B cell (primary cell): ENCODE results near the gene HHEX. TPM values are rescaled to one million over a fixed set of nuclear protein-coding genes. Genes with fewer than 3 reads are reported as not detected.
"Not testable (repeated sequence)": the region's sequence is repeated elsewhere in the genome, so short reads cannot be mapped to it uniquely, and the experiment has no call there.

Experiments
- ATAC-seq: fragments of 200-7000 bp; cut with Tn5 transposase; one replicate; pipeline ENCODE4 v1.10.0; 2021; ENCODE audit warnings: low read depth, mild to moderate bottlenecking, moderate number of reproducible peaks, moderate library complexity
- CTCF ChIA-PET: fragments of 350-600 bp; sonication (Branson Sonifier 250); formaldehyde crosslinking; loops from one replicate; lab custom pipeline; 2021; ENCODE audit warnings: antibody characterized with exemption, inconsistent platforms; lab: Charles Lee
- POLR2A ChIA-PET: fragments of 350-600 bp; sonication (Branson Sonifier 250); formaldehyde crosslinking; loops from one replicate; lab custom pipeline; 2021; ENCODE audit warnings: antibody characterized with exemption; lab: Charles Lee
- DNase-seq: peaks from one replicate; pipeline ENCODE4 v3.0.0; 2013
- H2AFZ ChIP-seq: 2 replicates; pipeline ENCODE4 v1.6.1; 2012; ENCODE audit warnings: mild to moderate bottlenecking, low read depth, low read length; ENCODE audit not compliant: insufficient read depth, poor library complexity, severe bottlenecking
- H3K27ac ChIP-seq, 2 donors: 1 replicate in 1 of 2; 2 replicates in 1 of 2; pipeline ENCODE4 v1.5.1; 2012 to 2013; ENCODE audit warnings: low read length in 2 of 2, mild to moderate bottlenecking in 2 of 2, moderate library complexity in 1 of 2
- H3K27me3 ChIP-seq, 4 experiments: fragments of 200-600 bp in 1 of 4; sonication (generic) in 1 of 4; replicated peaks in 1 of 4; 1 replicate in 2 of 4; 2 replicates in 2 of 4; pipeline versions ENCODE4 v1.6.1 to v1.7.0; 2013 to 2016; ENCODE audit warnings: low read length in 3 of 4, mild to moderate bottlenecking in 2 of 4, mixed read lengths in 1 of 4, moderate library complexity in 1 of 4; ENCODE audit not compliant: insufficient read depth in 4 of 4, control insufficient read depth in 3 of 4; ENCODE audit errors: control extremely low read depth in 1 of 4
- H3K36me3 ChIP-seq, 2 experiments: replicated peaks in 1 of 2; 1 replicate in 1 of 2; 2 replicates in 1 of 2; pipeline versions ENCODE4 v1.6.1 to v1.7.1; 2013; ENCODE audit warnings: low read length in 1 of 2; ENCODE audit not compliant: insufficient read depth in 2 of 2, control insufficient read depth in 1 of 2; ENCODE audit errors: control extremely low read depth in 1 of 2, extremely low read depth in 1 of 2
- H3K4me1 ChIP-seq, 2 donors: fragments of 200-600 bp in 1 of 2; sonication (generic) in 1 of 2; 1 replicate in 1 of 2; 2 replicates in 1 of 2; pipeline versions ENCODE4 v1.5.1 to v1.6.1; 2013 to 2017; ENCODE audit warnings: low read length in 2 of 2; ENCODE audit not compliant: control insufficient read depth in 2 of 2, insufficient read depth in 2 of 2
- H3K4me2 ChIP-seq: replicated peaks from 2 replicates; pipeline ENCODE3; 2012; ENCODE audit warnings: mild to moderate bottlenecking, low read depth, low read length; ENCODE audit not compliant: poor library complexity, severe bottlenecking
- H3K4me3 ChIP-seq, 5 experiments: fragments of 200-600 bp in 1 of 5; sonication (generic) in 1 of 5; 1 replicate in 3 of 5; 2 replicates in 2 of 5; pipeline versions ENCODE4 v1.5.1 to v1.7.0; 2011 to 2016; ENCODE audit warnings: low read length in 4 of 5, mild to moderate bottlenecking in 4 of 5, low read depth in 2 of 5, control low read depth in 1 of 5, moderate library complexity in 1 of 5; ENCODE audit not compliant: insufficient read depth in 1 of 5; ENCODE audit errors: control extremely low read depth in 1 of 5, extremely low read depth in 1 of 5
- H3K79me2 ChIP-seq: fragments of 200-600 bp; sonication (generic); one replicate; pipeline ENCODE4 v1.6.0; 2016; ENCODE audit warnings: low read length; ENCODE audit not compliant: control insufficient read depth, insufficient read depth
- H3K9ac ChIP-seq: fragments of 200-600 bp; sonication (generic); 2 replicates; pipeline ENCODE4 v1.6.1; 2017; ENCODE audit warnings: mild to moderate bottlenecking, low read length, moderate library complexity
- H3K9me3 ChIP-seq, 3 donors: one replicate each; pipeline versions ENCODE4 v1.6.1 to v1.7.1; 2013; ENCODE audit warnings: low read length in 2 of 3; ENCODE audit not compliant: control insufficient read depth in 2 of 3, insufficient read depth in 1 of 3; ENCODE audit errors: control extremely low read depth in 1 of 3
- H4K20me1 ChIP-seq: 2 replicates; pipeline ENCODE4 v1.6.0; 2012; ENCODE audit warnings: mild to moderate bottlenecking, low read length; ENCODE audit not compliant: insufficient read depth, control insufficient read depth, poor library complexity, severe bottlenecking
- H3K27ac Mint-ChIP-seq: one replicate; pipeline ENCODE4 v1.8.0; 2021; ENCODE audit warnings: mixed read lengths
- H3K27me3 Mint-ChIP-seq: one replicate; pipeline ENCODE4 v1.8.0; 2021; ENCODE audit warnings: mixed read lengths
- H3K4me1 Mint-ChIP-seq: one replicate; pipeline ENCODE4 v1.8.0; 2021; ENCODE audit warnings: mixed read lengths
- H3K4me3 Mint-ChIP-seq: one replicate; pipeline ENCODE4 v1.8.0; 2021; ENCODE audit warnings: mixed read lengths
- H3K9me3 Mint-ChIP-seq: one replicate; pipeline ENCODE4 v1.8.0; 2022; ENCODE audit warnings: mixed read lengths; ENCODE audit not compliant: insufficient read depth
- EZH2 ChIP-seq: IDR thresholded peaks from 2 replicates; pipeline ENCODE4 v1.6.1; 2012; ENCODE audit warnings: borderline replicate concordance, low read depth, mild to moderate bottlenecking, moderate library complexity, low read length; ENCODE audit not compliant: insufficient read depth, poor library complexity, severe bottlenecking
- WGBS: methylation state at CpG from one replicate; pipeline ENCODE4 v1.1.5; 2013; ENCODE audit warnings: missing lambda C conversion rate; ENCODE audit not compliant: insufficient coverage; 5-methylcytosine and 5-hydroxymethylcytosine counted together
- intact Hi-C: fragments of 100-400 bp; cut with micrococcal nuclease; formaldehyde crosslinking; loops from one replicate; pipeline ENCODE4 v1.10.0; 2022
- polyA plus RNA-seq: library from polyadenylated mRNA; depleted of rRNA; stranded (reverse); fragments of >200 nt; gene quantifications from 2 replicates; pipeline ENCODE4 v1.2.3, GENCODE V29; 2012
- total RNA-seq, 2 donors: library from RNA; stranded (reverse); fragments of 120-200 nt in 1 of 2; gene quantifications; 1 replicate in 1 of 2; 2 replicates in 1 of 2; pipeline versions ENCODE4 v1.2.3 to v1.2.4, GENCODE V29; 2013 to 2022
- TF ChIP-seq, protein P1 (sequence below): fragments of 200-600 bp; IDR thresholded peaks from one replicate; pipeline ENCODE4 v1.8.0; 2022; ENCODE audit warnings: antibody characterized with exemption, mild to moderate bottlenecking

The HHEX gene
- total and polyA plus RNA-seq, 2 donors (not counting 1 experiment from before 2014, with no cell fraction given) = 96.9 to 149 TPM

DNA sequence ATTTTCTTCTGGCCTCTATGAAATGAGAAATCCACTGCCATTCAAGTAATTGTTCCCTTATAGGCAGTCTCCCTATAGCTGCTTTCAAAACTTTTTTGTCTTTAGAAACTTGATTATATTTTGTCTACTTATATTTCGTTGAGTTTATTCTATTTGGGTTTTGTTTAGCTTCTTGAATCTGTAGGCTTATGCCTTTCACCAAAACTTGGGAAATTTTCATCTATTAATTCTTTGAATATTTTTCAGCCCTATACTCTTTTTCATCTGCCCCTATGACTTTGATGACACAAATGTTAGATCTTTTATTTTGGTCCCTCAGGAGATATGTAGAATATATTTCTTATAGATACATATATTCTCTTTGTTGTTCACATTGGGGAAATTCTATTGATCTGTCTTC lies 48.3 kb upstream of the HHEX start:
- H3K9ac ChIP-seq = no peak overlapping the region
- no peaks in the 10 kb centered on the region for H3K9me3 ChIP-seq
- H3K9me3 Mint-ChIP-seq = no peaks in the 10 kb centered on the region
- H3K4me1 Mint-ChIP-seq = peaks cover 10% of the 10 kb centered on the region
- ChIA-PET CTCF (interaction anchor here (0.9 kb wide), 1 partner anchor 181 kb away, joined by 3 read pairs; no protein-coding TSS in a partner anchor), POLR2A (no interaction called here)
- no peaks in the 10 kb centered on the region for H3K4me1 ChIP-seq
- no peak overlapping the region for H3K4me3 ChIP-seq
- H3K4me3 Mint-ChIP-seq = no peak overlapping the region
- no peaks in the 10 kb centered on the region for H4K20me1 ChIP-seq
- no peak overlapping the region for H3K4me2 ChIP-seq
- no peaks in the 10 kb centered on the region for H3K27me3 Mint-ChIP-seq
- no peak for ATAC-seq
- no peaks in the 10 kb centered on the region for H3K36me3 ChIP-seq
- H2AFZ ChIP-seq = no peak overlapping the region
- no peaks in the 10 kb centered on the region for H3K79me2 ChIP-seq
- intact Hi-C loops = loop anchor here (5.0 kb wide), 1 partner anchor 124 kb away; no protein-coding TSS in a partner anchor
- no CpG with 5 or more reads among the region's 1 CpG for WGBS
- H3K27me3 ChIP-seq = no peaks in the 10 kb centered on the region
- H3K27ac ChIP-seq = no peak overlapping the region
- no peak for TF ChIP-seq EZH2
- TF ChIP-seq, protein P1, sequence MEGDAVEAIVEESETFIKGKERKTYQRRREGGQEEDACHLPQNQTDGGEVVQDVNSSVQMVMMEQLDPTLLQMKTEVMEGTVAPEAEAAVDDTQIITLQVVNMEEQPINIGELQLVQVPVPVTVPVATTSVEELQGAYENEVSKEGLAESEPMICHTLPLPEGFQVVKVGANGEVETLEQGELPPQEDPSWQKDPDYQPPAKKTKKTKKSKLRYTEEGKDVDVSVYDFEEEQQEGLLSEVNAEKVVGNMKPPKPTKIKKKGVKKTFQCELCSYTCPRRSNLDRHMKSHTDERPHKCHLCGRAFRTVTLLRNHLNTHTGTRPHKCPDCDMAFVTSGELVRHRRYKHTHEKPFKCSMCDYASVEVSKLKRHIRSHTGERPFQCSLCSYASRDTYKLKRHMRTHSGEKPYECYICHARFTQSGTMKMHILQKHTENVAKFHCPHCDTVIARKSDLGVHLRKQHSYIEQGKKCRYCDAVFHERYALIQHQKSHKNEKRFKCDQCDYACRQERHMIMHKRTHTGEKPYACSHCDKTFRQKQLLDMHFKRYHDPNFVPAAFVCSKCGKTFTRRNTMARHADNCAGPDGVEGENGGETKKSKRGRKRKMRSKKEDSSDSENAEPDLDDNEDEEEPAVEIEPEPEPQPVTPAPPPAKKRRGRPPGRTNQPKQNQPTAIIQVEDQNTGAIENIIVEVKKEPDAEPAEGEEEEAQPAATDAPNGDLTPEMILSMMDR = no peak
- H3K27ac Mint-ChIP-seq = no peak overlapping the region
- no peak for DNase-seq

DNA sequence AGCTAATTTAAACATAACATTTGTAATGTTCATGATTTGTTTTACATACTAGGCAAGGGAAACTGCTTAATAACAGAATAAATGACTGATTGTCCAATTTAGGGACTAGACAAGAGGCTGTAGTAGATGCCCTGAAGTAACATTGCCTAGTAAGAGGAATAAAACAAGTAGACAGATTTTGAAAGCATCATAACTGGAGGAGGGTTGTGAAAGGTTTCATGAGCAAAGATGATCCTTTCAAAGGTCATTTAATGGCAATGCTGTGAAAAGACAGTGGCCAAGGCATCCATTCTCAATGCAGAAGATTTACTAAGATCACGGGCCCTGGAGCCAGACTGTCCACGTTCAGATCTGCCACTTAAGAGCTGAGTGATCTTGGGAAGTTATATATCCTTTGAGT lies 44.8 kb upstream of the HHEX start:
- Histone ChIP-seq H3K79me2 (no peaks in the 10 kb centered on the region), H3K9me3 (no peaks in the 10 kb centered on the region), H3K4me2 (no peak overlapping the region), H4K20me1 (no peaks in the 10 kb centered on the region), H3K36me3 (no peaks in the 10 kb centered on the region), H2AFZ (no peak overlapping the region), H3K27ac (no peak overlapping the region), H3K4me1 (no peaks in the 10 kb centered on the region), H3K4me3 (no peak overlapping the region), H3K9ac (no peak overlapping the region), H3K27me3 (no peaks in the 10 kb centered on the region)
- intact Hi-C loops = loop anchor here (1.0 to 5.0 kb wide), 2 partner anchors 52 to 128 kb away; partner anchors contain the start of gene KIF11
- POLR2A ChIA-PET = interaction anchor here (0.8 kb wide), 1 partner anchor 101 kb away, joined by 5 read pairs; no protein-coding TSS in a partner anchor
- TF ChIP-seq, protein P1 = no peak
- TF ChIP-seq EZH2 = no peak
- no peaks in the 10 kb centered on the region for H3K9me3 Mint-ChIP-seq
- DNase-seq (no peak), ATAC-seq (no peak)
- no peak overlapping the region for H3K4me3 Mint-ChIP-seq
- H3K27me3 Mint-ChIP-seq = no peaks in the 10 kb centered on the region
- peaks cover 4% of the 10 kb centered on the region for H3K4me1 Mint-ChIP-seq
- WGBS = no CpG with 5 or more reads among the region's 2 CpGs
- CTCF ChIA-PET = interaction anchor here (0.6 to 1.0 kb wide), 2 partner anchors 234 to 236 kb away, joined by 3 read pairs; no protein-coding TSS in a partner anchor
- no peak overlapping the region for H3K27ac Mint-ChIP-seq

DNA sequence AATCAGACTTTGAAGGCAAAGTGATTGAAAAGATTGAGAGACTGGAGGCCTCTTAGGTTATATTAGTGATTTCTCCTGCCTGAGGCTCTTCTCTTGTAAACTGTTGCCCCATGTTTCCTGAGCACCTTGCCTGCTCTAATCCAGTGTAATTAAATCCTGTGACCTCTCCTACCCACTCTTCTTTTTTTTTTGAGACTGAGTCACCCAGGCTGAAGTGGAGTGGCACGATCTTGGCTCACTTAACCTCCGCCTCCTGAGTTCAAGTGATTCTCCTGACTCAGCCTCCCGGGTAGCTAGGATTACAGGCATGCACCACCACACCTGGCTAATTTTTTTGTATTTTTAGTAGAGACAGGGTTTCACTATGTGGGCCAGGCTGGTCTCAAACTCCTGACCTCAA lies 38.9 kb upstream of the HHEX start:
- ATAC-seq, H3K4me1 ChIP-seq, POLR2A ChIA-PET, CTCF ChIA-PET, H3K79me2 ChIP-seq, H4K20me1 ChIP-seq, H3K4me3 ChIP-seq, H3K27ac Mint-ChIP-seq, H2AFZ ChIP-seq, H3K27ac ChIP-seq, H3K27me3 Mint-ChIP-seq, intact Hi-C loops, H3K27me3 ChIP-seq, H3K4me2 ChIP-seq, H3K9me3 Mint-ChIP-seq, H3K9ac ChIP-seq, H3K4me3 Mint-ChIP-seq, H3K4me1 Mint-ChIP-seq, DNase-seq, H3K36me3 ChIP-seq, H3K9me3 ChIP-seq: not testable (repeated sequence)
- 100% methylated on average over 3 of the region's 3 CpGs for WGBS
